OCI-LY7 (cell line): Measurements from ENCODE around the gene RAB27B. TPM values are rescaled to one million over a fixed set of nuclear protein-coding genes. Genes with fewer than 3 reads are reported as not detected.

Experiments used
- BruUV-seq: library from RNA; stranded (reverse); fragments of 400-500 nt; replicated peaks from 2 replicates; lab custom pipeline; 2021; lab: Mats Ljungman, UMichigan
- CTCF ChIA-PET: fragments of 300-600 bp; sonication (Branson Sonifier 250); formaldehyde crosslinking; loops from one replicate; lab custom pipeline; 2022; ENCODE audit warnings: antibody characterized with exemption; ENCODE audit not compliant: unreplicated experiment; lab: Charles Lee
- POLR2A ChIA-PET: fragments of 300-600 bp; sonication (Branson Sonifier 250); formaldehyde crosslinking; loops from one replicate; lab custom pipeline; 2022; ENCODE audit warnings: antibody characterized with exemption; lab: Charles Lee
- DNase-seq: peaks from one replicate; pipeline ENCODE4 v3.0.0-alpha.2; 2015; ENCODE audit warnings: low spot score
- H2AFZ ChIP-seq: fragments of 200-600 bp; sonication (generic), shearing (Covaris generic); 2 replicates; pipeline ENCODE4 v1.6.1; 2014; ENCODE audit warnings: mild to moderate bottlenecking, antibody characterized with exemption, low read length, moderate library complexity
- H3K27ac ChIP-seq: fragments of 200-600 bp; sonication (generic); 2 replicates; pipeline ENCODE4 v1.5.1; 2014; ENCODE audit warnings: mixed run types, low read depth, mild to moderate bottlenecking, moderate library complexity, low read length, inconsistent platforms; ENCODE audit not compliant: poor library complexity, severe bottlenecking
- H3K36me3 ChIP-seq: fragments of 200-600 bp; sonication (generic); 2 replicates; pipeline ENCODE4 v1.6.1; 2014; ENCODE audit warnings: mild to moderate bottlenecking, antibody characterized with exemption, low read length, moderate library complexity, mixed read lengths; ENCODE audit not compliant: insufficient read depth
- H3K4me1 ChIP-seq: fragments of 200-600 bp; sonication (generic); 2 replicates; pipeline ENCODE4 v1.5.1; 2014; ENCODE audit warnings: mild to moderate bottlenecking, low read length; ENCODE audit not compliant: insufficient read depth, poor library complexity, severe bottlenecking
- H3K4me2 ChIP-seq: fragments of 200-600 bp; sonication (generic); 2 replicates; pipeline ENCODE4 v1.6.1; 2014; ENCODE audit warnings: mild to moderate bottlenecking, low read length
- H3K4me3 ChIP-seq: fragments of 200-600 bp; sonication (generic); 2 replicates; pipeline ENCODE4 v1.5.1; 2014; ENCODE audit warnings: mild to moderate bottlenecking, low read depth, low read length; ENCODE audit not compliant: poor library complexity, severe bottlenecking
- H3K79me2 ChIP-seq: fragments of 200-600 bp; sonication (generic); 2 replicates; pipeline ENCODE4 v1.6.1; 2016; ENCODE audit warnings: low read depth, mild to moderate bottlenecking, low read length, moderate library complexity, mixed read lengths; ENCODE audit not compliant: insufficient read depth
- H3K9me2 ChIP-seq: fragments of 200-600 bp; sonication (generic); 2 replicates; pipeline ENCODE4 v1.6.1; 2016; ENCODE audit warnings: mild to moderate bottlenecking, low read length, mixed read lengths; ENCODE audit not compliant: insufficient read depth
- H3K9me3 ChIP-seq: fragments of 200-600 bp; sonication (generic); 2 replicates; pipeline ENCODE4 v1.6.1; 2014; ENCODE audit warnings: mild to moderate bottlenecking, mixed run types, low read length, mixed read lengths
- H4K20me1 ChIP-seq: fragments of 200-600 bp; sonication (generic); 2 replicates; pipeline ENCODE4 v1.6.1; 2014; ENCODE audit warnings: mild to moderate bottlenecking, antibody characterized with exemption, low read length, moderate library complexity, mixed read lengths; ENCODE audit not compliant: insufficient read depth
- EZH2phosphoT487 ChIP-seq: fragments of 200-600 bp; sonication (generic); IDR thresholded peaks from 2 replicates; pipeline ENCODE4 v1.6.1; 2018; ENCODE audit warnings: low read depth, borderline replicate concordance, mild to moderate bottlenecking, mixed run types, antibody characterized with exemption, low read length, moderate library complexity, mixed read lengths
- intact Hi-C: fragments of 100-400 bp; cut with micrococcal nuclease; formaldehyde crosslinking; loops from one replicate; pipeline ENCODE4 v1.10.0; 2022; ENCODE audit not compliant: unreplicated experiment
- total RNA-seq, 2 experiments: library from RNA; depleted of rRNA in 1 of 2; stranded (reverse); fragments of >200 nt in 1 of 2; shearing (Covaris generic) in 1 of 2; gene quantifications; 2 replicates each; pipeline ENCODE4 v1.2.3, GENCODE V29; 2014 to 2022
- TF ChIP-seq, protein P1 (sequence below): fragments of 200-600 bp; sonication (generic); conservative IDR thresholded peaks from 2 replicates; pipeline ENCODE4 v1.5.1; 2014; ENCODE audit warnings: mild to moderate bottlenecking, antibody characterized with exemption, low read length, moderate library complexity, mixed read lengths

Gene RAB27B
- total RNA-seq, 2 experiments from 2014 or later, result not detected

DNA sequence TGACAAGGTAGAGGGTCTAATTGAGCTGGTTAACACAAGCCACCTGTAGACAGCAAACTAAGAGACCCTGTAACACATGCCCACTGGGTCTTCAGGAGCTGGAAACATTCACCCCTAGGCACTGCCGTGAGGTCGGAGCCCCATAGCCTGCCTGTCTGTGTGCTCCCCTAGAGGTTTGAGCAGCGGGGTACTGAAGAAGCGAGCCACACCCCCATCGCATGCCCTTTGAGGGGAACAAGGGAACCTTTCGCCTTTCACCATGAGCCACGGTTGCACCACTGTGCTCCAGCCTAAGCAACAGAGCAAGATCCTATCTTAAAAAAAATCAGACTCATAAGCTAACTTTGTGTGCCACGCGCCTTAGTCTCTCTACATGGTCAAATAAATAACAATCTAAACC is 36.2 kb upstream of the RAB27B start:
- no peak overlapping the region for H2AFZ ChIP-seq
- CTCF ChIA-PET, result no interaction called here
- H3K9me3 ChIP-seq, result no peaks in the 10 kb centered on the region
- intact Hi-C loops, result no loop called here
- TF ChIP-seq, protein P1, sequence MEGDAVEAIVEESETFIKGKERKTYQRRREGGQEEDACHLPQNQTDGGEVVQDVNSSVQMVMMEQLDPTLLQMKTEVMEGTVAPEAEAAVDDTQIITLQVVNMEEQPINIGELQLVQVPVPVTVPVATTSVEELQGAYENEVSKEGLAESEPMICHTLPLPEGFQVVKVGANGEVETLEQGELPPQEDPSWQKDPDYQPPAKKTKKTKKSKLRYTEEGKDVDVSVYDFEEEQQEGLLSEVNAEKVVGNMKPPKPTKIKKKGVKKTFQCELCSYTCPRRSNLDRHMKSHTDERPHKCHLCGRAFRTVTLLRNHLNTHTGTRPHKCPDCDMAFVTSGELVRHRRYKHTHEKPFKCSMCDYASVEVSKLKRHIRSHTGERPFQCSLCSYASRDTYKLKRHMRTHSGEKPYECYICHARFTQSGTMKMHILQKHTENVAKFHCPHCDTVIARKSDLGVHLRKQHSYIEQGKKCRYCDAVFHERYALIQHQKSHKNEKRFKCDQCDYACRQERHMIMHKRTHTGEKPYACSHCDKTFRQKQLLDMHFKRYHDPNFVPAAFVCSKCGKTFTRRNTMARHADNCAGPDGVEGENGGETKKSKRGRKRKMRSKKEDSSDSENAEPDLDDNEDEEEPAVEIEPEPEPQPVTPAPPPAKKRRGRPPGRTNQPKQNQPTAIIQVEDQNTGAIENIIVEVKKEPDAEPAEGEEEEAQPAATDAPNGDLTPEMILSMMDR, result no peak
- TF ChIP-seq EZH2phosphoT487, result no peak
- BruUV-seq, result no TSS peak
- no peaks in the 10 kb centered on the region for H3K36me3 ChIP-seq
- H3K27ac ChIP-seq, result no peak overlapping the region
- no peaks in the 10 kb centered on the region for H3K79me2 ChIP-seq
- H3K4me3 ChIP-seq, result no peak overlapping the region
- no peaks in the 10 kb centered on the region for H3K4me1 ChIP-seq
- no peaks in the 10 kb centered on the region for H3K9me2 ChIP-seq
- POLR2A ChIA-PET, result no interaction called here
- H4K20me1 ChIP-seq, result no peaks in the 10 kb centered on the region
- no peak overlapping the region for H3K4me2 ChIP-seq
- no peak for DNase-seq

DNA sequence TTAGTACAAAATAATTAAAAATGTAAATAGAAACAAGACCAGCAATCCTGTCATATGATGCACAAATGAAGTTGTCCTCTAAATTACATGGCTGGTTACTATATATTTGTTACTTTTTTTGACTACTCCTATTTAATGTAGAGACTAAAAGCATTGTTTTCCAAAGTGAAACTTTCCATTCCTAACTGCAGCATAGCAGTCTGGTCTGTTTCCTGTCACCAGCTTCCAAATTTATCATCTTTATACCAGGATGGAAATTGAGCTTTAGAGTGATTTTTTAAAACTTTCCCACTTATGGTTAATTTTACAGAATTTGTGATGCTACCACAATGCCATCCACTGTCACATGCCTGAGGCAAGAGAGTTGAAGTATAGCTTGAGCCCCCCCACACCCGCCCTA is 33.5 kb upstream of the RAB27B start:
- intact Hi-C loops, result no loop called here
- H3K79me2 ChIP-seq, result no peaks in the 10 kb centered on the region
- H3K9me2 ChIP-seq, result no peaks in the 10 kb centered on the region
- no peak overlapping the region for H3K4me2 ChIP-seq
- no peak overlapping the region for H2AFZ ChIP-seq
- no peaks in the 10 kb centered on the region for H3K9me3 ChIP-seq
- no peaks in the 10 kb centered on the region for H3K36me3 ChIP-seq
- H3K4me3 ChIP-seq, result no peak overlapping the region
- BruUV-seq, result no TSS peak
- no peak for DNase-seq
- TF ChIP-seq, protein P1, result no peak
- ChIA-PET CTCF (no interaction called here), POLR2A (no interaction called here)
- H3K4me1 ChIP-seq, result no peaks in the 10 kb centered on the region
- no peaks in the 10 kb centered on the region for H4K20me1 ChIP-seq
- no peak overlapping the region for H3K27ac ChIP-seq

DNA sequence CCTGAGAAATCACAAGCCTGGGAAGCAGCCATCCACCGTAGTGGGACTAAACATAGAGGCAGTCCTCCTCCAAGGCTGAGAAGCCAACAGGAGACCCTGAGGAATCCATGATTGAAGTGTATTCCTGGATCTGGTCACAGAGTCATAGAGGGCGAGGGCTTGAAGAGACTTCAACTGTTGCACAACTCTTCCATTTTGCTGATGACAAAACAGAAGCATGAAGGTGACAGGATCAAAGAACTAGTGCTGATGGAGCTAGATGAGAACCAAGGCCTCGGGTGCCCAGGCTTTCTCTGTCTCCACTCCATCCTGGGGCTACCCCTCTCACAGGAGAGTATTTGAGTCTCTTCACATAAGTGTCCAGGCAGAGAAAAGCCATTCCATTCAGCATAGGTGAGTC is 30.1 kb upstream of the RAB27B start:
- BruUV-seq, result no TSS peak
- Histone ChIP-seq H3K4me3 (no peak overlapping the region), H2AFZ (no peak overlapping the region), H3K79me2 (no peaks in the 10 kb centered on the region), H4K20me1 (no peaks in the 10 kb centered on the region), H3K36me3 (no peaks in the 10 kb centered on the region), H3K4me2 (no peak overlapping the region), H3K9me2 (no peaks in the 10 kb centered on the region), H3K27ac (no peak overlapping the region), H3K4me1 (no peaks in the 10 kb centered on the region), H3K9me3 (no peaks in the 10 kb centered on the region)
- intact Hi-C loops, result no loop called here
- TF ChIP-seq EZH2phosphoT487, result no peak
- ChIA-PET POLR2A (no interaction called here), CTCF (no interaction called here)
- no peak for DNase-seq
